Endothelial cell of umbilical vein (primary cell): ENCODE measurements around the gene SURF6. TPM values are rescaled to one million over a fixed set of nuclear protein-coding genes. Genes with fewer than 3 reads are reported as not detected.

Experiments used
- BruUV-seq: library from RNA; stranded (reverse); fragments of 400-500 nt; replicated peaks from 2 replicates; lab custom pipeline; 2021; lab: Mats Ljungman, UMichigan
- CTCF ChIA-PET: fragments of 300-600, 350-600 bp; sonication (Branson Sonifier 250); formaldehyde crosslinking; loops from one replicate; lab custom pipeline; 2021; ENCODE audit warnings: antibody characterized with exemption, inconsistent platforms; lab: Charles Lee
- POLR2A ChIA-PET: fragments of 300-600, 350-600 bp; sonication (Branson Sonifier 250); formaldehyde crosslinking; loops from one replicate; lab custom pipeline; 2021; ENCODE audit warnings: antibody characterized with exemption, inconsistent platforms; lab: Charles Lee
- DNase-seq: peaks from one replicate; pipeline ENCODE4 v3.0.0-alpha.2; 2011; ENCODE audit warnings: low read depth, low spot score
- FAIRE-seq: peaks from 2 replicates; lab custom pipeline; 2011; peaks lifted over from hg19 to GRCh38; lab: Jason Lieb, UNC
- H2AFZ ChIP-seq: 2 replicates; pipeline ENCODE4 v1.6.0; 2012; ENCODE audit warnings: low read depth, low read length, control low read depth, inconsistent platforms
- H3K27ac ChIP-seq: 2 replicates; pipeline ENCODE4 v1.5.1; 2011; ENCODE audit warnings: low read depth, mild to moderate bottlenecking, control low read depth, low read length, moderate library complexity; ENCODE audit not compliant: insufficient read depth
- H3K27me3 ChIP-seq, 2 experiments: 2 replicates each; pipeline versions ENCODE4 v1.6.0 to v1.6.1; 2011; ENCODE audit warnings: low read length in 2 of 2, mixed read lengths in 1 of 2; ENCODE audit not compliant: control insufficient read depth in 2 of 2, insufficient read depth in 2 of 2
- H3K36me3 ChIP-seq, 2 experiments: 2 replicates in 1 of 2; 3 replicates in 1 of 2; pipeline ENCODE4 v1.5.1; 2011; ENCODE audit warnings: low read length in 2 of 2, mild to moderate bottlenecking in 1 of 2, moderate library complexity in 1 of 2; ENCODE audit not compliant: control insufficient read depth in 2 of 2, insufficient read depth in 2 of 2; ENCODE audit errors: extremely low read depth in 1 of 2
- H3K4me1 ChIP-seq: 3 replicates; pipeline ENCODE4 v1.5.1; 2011; ENCODE audit warnings: mild to moderate bottlenecking, low read length; ENCODE audit not compliant: control insufficient read depth, insufficient read depth; ENCODE audit errors: extremely low read depth
- H3K4me2 ChIP-seq: 2 replicates; pipeline ENCODE4 v1.6.1; 2011; ENCODE audit warnings: low read length, control low read depth, mixed read lengths; ENCODE audit not compliant: insufficient read depth
- H3K4me3 ChIP-seq, 3 experiments: fragments of 200-600 bp in 1 of 3; sonication (generic), shearing (Covaris generic) in 1 of 3; replicated peaks in 1 of 3; 2 replicates each; pipeline ENCODE4 v1.5.1; 2011 to 2016; ENCODE audit warnings: control low read depth in 3 of 3, low read length in 3 of 3, mild to moderate bottlenecking in 2 of 3, inconsistent platforms in 1 of 3, low read depth in 1 of 3, moderate library complexity in 1 of 3; ENCODE audit not compliant: insufficient read depth in 1 of 3
- H3K79me2 ChIP-seq: 2 replicates; pipeline ENCODE4 v1.6.0; 2012; ENCODE audit warnings: low read length, inconsistent platforms; ENCODE audit not compliant: control insufficient read depth, insufficient read depth
- H3K9ac ChIP-seq: replicated peaks from 2 replicates; pipeline ENCODE3; 2011; ENCODE audit warnings: low read length, control low read depth; ENCODE audit not compliant: insufficient read depth; ENCODE audit errors: extremely low read depth
- H3K9me1 ChIP-seq: replicated peaks from 3 replicates; pipeline ENCODE4 v1.6.0; 2011; ENCODE audit warnings: mild to moderate bottlenecking, low read length; ENCODE audit not compliant: control insufficient read depth, insufficient read depth; ENCODE audit errors: extremely low read depth
- H3K9me3 ChIP-seq: replicated peaks from 2 replicates; pipeline ENCODE4 v1.5.1; 2012; ENCODE audit warnings: low read length, inconsistent platforms; ENCODE audit not compliant: control insufficient read depth, insufficient read depth
- H4K20me1 ChIP-seq: replicated peaks from 2 replicates; pipeline ENCODE3; 2011; ENCODE audit warnings: mild to moderate bottlenecking, low read length; ENCODE audit not compliant: control insufficient read depth, insufficient read depth; ENCODE audit errors: extremely low read depth
- CTCF ChIP-seq, 2 donors: IDR thresholded peaks; 1 replicate in 1 of 2; 2 replicates in 1 of 2; pipeline ENCODE4 v1.5.1; 2011; ENCODE audit warnings: low read length in 2 of 2, mild to moderate bottlenecking in 2 of 2, moderate library complexity in 2 of 2, control low read depth in 1 of 2, inconsistent platforms in 1 of 2, low read depth in 1 of 2; ENCODE audit not compliant: insufficient read depth in 1 of 2; ENCODE audit errors: extremely low read depth in 1 of 2
- EZH2 ChIP-seq: IDR thresholded peaks from 2 replicates; pipeline ENCODE4 v1.6.1; 2012; ENCODE audit warnings: borderline replicate concordance, low read depth, mild to moderate bottlenecking, moderate library complexity, low read length, inconsistent platforms; ENCODE audit not compliant: severe bottlenecking
- dilution Hi-C: fragments of 300-500 bp; cut with MboI; formaldehyde crosslinking; loops from one replicate; pipeline ENCODE4 v1.15.0; 2019; ENCODE audit warnings: low sequenced_read_pairs; ENCODE audit not compliant: extremely low pct_ligation_motif_present
- intact Hi-C: fragments of 100-400 bp; cut with micrococcal nuclease; formaldehyde crosslinking; loops from one replicate; pipeline ENCODE4 v1.10.0; 2022
- polyA plus RNA-seq, 4 experiments: library from polyadenylated mRNA; depleted of rRNA in 3 of 4; stranded (reverse) in 3 of 4; unstranded in 1 of 4; fragments of >200 nt; gene quantifications; 2 replicates each; pipeline versions ENCODE4 v1.2.1 to v1.2.3, GENCODE V29; 2011 to 2012; ENCODE audit warnings: missing spikeins in 1 of 4
- total RNA-seq: library from RNA; stranded (reverse); gene quantifications from 2 replicates; pipeline ENCODE4 v1.2.3, GENCODE V29; 2021

Gene SURF6
- total and polyA plus RNA-seq, 2 donors (not counting 3 experiments of a cell fraction or from before 2014, with no cell fraction given) = 4.9 to 16.0 TPM

- H3K4me3 ChIP-seq = no peak overlapping the region
- no peaks in the 10 kb centered on the region for H3K79me2 ChIP-seq
- no TSS peak for BruUV-seq
- ChIA-PET CTCF (no interaction called here), POLR2A (no interaction called here)
- peaks cover 0 to 4% of the 10 kb centered on the region in 2 experiments for H3K27me3 ChIP-seq
- no peaks in the 10 kb centered on the region for H3K4me1 ChIP-seq
- intact Hi-C loops (no loop called here), dilution Hi-C loops (no loop called here)
- no peaks in the 10 kb centered on the region for H4K20me1 ChIP-seq
- H3K27ac ChIP-seq = no peak overlapping the region
- no peak overlapping the region for H2AFZ ChIP-seq
- H3K36me3 ChIP-seq = no peaks in the 10 kb centered on the region
- no peaks in the 10 kb centered on the region for H3K9me1 ChIP-seq
- H3K4me2 ChIP-seq = no peak overlapping the region
- TF ChIP-seq EZH2 (no peak), CTCF (IDR thresholded peaks at IDR 0.05; ENCODE audit: extremely low read depth in 1 of 2, insufficient read depth in 1 of 2, low read depth in 1 of 2, low read length in 2 of 2) (no peak)
- FAIRE-seq (no peak), DNase-seq (no peak)
- H3K9ac ChIP-seq = no peak overlapping the region
- H3K9me3 ChIP-seq = no peaks in the 10 kb centered on the region
Measured at GRCh38 chr9:133304477-133305377, 31.3 kb downstream of the SURF6 start.

GRCh38 chr9:133304158-133304470 lies 31.9 kb downstream of the SURF6 start:
- DNase-seq (no peak), FAIRE-seq (no peak)
- no TSS peak for BruUV-seq
- intact Hi-C loops = no loop called here
- no peak for TF ChIP-seq EZH2
- no peak overlapping the region for H3K4me3 ChIP-seq
- no peak overlapping the region for H2AFZ ChIP-seq
- no peak overlapping the region for H3K27ac ChIP-seq
- peaks cover 0 to 2% of the 10 kb centered on the region in 2 experiments for H3K27me3 ChIP-seq
- no peak overlapping the region for H3K4me2 ChIP-seq
- no peaks in the 10 kb centered on the region for H3K4me1 ChIP-seq
- no peaks in the 10 kb centered on the region for H4K20me1 ChIP-seq
- H3K9me3 ChIP-seq = no peaks in the 10 kb centered on the region
- dilution Hi-C loops = no loop called here
- POLR2A ChIA-PET = no interaction called here
- CTCF ChIA-PET = interaction anchor here (1.2 kb wide), 1 partner anchor 118 kb away, joined by 3 read pairs; no protein-coding TSS in a partner anchor
- no peaks in the 10 kb centered on the region for H3K36me3 ChIP-seq
- H3K79me2 ChIP-seq = no peaks in the 10 kb centered on the region
- no peak overlapping the region for H3K9ac ChIP-seq
- H3K9me1 ChIP-seq = no peaks in the 10 kb centered on the region
